Left ventricle myocardium superior (tissue), 1 donor: ENCODE measurements around the gene POLR1C. TPM values are rescaled to one million over a fixed set of nuclear protein-coding genes. Genes with fewer than 3 reads are reported as not detected.
"Not testable (repeated sequence)": the region's sequence is repeated elsewhere in the genome, so short reads cannot be mapped to it uniquely, and the experiment has no call there.

Experiments used
- ATAC-seq: fragments of 200-7000 bp; cut with Tn5 transposase; one replicate; pipeline ENCODE4 v1.9.1; 2020; ENCODE audit warnings: mild to moderate bottlenecking, moderate library complexity
- DNase-seq: peaks from one replicate; pipeline ENCODE4 v3.0.0-alpha.2; 2020
- intact Hi-C: fragments of 100-400 bp; cut with micrococcal nuclease; formaldehyde crosslinking; loops from one replicate; pipeline ENCODE4 v1.11.0; 2022
- long read RNA-seq: library from polyadenylated mRNA; unstranded; transcript quantifications from one replicate; pipeline ENCODE4 v2.0.0, GENCODE V29; 2021
- total RNA-seq: library from RNA; stranded (reverse); fragmentation: NEBNext Ultra II Directional; extraction: Animal tissue kit (Norgen Biotek cat#: 25700); gene quantifications from one replicate; pipeline ENCODE4 v1.2.1, GENCODE V29; 2021
- donor health status: DM: no; HTN: yes; CAD: no; lungs with severe emphysema.

The POLR1C gene, protein sequence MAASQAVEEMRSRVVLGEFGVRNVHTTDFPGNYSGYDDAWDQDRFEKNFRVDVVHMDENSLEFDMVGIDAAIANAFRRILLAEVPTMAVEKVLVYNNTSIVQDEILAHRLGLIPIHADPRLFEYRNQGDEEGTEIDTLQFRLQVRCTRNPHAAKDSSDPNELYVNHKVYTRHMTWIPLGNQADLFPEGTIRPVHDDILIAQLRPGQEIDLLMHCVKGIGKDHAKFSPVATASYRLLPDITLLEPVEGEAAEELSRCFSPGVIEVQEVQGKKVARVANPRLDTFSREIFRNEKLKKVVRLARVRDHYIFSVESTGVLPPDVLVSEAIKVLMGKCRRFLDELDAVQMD
- 16.9 TPM for total RNA-seq
- long read RNA-seq, partial matches to known transcripts = 5 of 10 reads
- long read RNA-seq, other reads (novel, unspliced or antisense) = 2 of 10 reads

DNA sequence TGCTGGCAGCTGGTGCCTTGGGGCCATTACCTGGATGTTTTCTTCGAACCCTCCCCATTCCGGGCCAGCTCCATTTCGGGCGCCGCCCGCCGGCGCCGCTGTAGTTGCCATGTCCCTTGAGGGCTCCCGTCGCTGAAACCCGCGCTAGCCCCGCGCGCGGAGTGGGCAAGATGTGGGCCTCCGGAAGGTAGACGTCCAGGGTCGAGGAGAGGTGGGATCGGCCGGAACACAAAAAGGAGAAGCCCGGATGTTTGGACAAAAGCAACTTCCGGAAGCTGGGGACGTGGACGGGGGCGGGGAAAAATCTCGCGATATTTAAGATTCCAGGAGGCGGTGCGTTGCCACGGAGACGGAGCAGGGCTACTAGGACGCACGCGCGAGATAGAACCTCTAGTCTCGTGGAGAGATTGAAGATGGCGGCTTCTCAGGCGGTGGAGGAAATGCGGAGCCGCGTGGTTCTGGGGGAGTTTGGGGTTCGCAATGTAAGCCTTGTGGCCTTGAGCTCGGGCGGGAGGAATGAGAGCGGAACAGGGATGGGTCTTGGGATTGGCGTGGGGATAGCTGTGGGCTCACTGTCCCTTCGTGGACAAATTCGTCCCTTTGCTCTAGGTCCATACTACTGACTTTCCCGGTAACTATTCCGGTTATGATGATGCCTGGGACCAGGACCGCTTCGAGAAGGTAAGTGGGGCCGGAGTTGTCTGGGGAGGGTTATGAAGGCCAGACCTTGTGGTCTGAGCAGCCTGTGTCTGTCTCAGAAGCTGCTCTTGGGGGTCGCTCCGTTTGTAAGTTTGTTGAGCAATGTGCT lies at the start of gene POLR1C, which contains the start of gene YIPF3:
POLR1C (plus strand) TSS at position 393 of the 808 bp plus-strand sequence; CDS start at position 414, 21 bp downstream.
YIPF3 (minus strand) TSS at position 230 of the 808 bp plus-strand sequence; CDS start at position 111, 119 bp downstream.
- intact Hi-C loops = no loop called here
- DNase-seq (peak; percentile 97), ATAC-seq (peak; percentile 93)

DNA sequence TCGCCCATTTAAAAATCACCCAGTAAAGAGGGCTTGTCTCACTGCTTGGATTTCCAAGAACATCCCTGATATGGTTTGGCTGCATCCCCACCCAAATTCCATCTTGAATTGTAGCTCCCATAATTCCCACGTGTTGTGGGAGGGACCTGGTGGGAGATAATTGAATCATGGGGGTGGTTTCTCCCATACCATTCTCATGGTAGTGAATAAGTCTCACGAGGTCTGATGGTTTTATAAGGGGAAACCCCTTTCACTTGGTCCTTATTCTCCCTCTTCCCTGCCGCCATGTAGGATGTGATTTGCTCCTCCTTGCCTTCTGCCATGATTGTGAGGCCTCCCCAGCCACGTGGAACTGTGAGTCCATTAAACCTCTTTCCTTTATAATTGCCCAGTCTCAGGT lies 49.6 kb upstream of the POLR1C start:
- DNase-seq, ATAC-seq, intact Hi-C loops: not testable (repeated sequence)

DNA sequence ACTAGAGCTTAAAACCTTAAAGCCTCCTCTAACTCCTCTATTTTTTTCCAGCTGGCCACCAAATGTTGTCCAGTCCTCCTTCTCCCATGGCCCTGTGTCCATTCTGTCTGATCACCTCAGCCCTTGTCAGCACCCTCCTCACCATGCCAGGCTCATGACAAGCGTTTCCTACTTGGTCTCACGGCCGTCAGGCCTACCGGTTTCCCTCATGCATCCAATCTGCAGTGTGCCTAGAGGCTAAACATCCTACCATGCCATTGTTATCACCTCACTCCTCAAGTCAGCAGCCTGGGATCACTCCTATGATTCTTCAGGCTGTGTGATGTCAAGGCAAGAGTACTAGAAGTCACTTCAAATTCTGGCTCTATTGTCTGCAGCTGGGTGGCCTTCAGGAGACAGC lies 49.1 kb upstream of the POLR1C start:
- DNase-seq = peak; percentile 46
- peak; percentile 66 for ATAC-seq
- intact Hi-C loops = no loop called here

DNA sequence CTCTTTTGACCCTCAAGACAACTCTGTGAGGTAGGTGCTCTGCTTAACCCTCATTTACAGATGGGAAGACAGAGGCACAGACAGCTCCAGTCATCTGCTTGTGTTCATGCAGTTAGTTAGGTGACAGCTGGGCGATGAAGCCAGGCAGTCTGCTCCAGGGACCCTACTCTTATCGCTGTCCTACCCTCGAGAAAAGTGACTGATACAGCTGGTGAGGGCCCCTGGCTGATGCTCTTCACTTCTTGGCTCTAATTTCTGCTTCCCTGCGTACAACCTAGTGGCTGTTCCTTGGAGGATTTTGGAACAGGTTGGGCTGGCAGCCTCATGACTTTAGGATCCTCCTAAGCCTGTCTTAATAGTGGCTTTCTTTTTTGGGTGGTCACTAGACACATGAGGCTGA lies 48.6 kb upstream of the POLR1C start:
- ATAC-seq (peak; percentile 62), DNase-seq (no peak)
- intact Hi-C loops = no loop called here

DNA sequence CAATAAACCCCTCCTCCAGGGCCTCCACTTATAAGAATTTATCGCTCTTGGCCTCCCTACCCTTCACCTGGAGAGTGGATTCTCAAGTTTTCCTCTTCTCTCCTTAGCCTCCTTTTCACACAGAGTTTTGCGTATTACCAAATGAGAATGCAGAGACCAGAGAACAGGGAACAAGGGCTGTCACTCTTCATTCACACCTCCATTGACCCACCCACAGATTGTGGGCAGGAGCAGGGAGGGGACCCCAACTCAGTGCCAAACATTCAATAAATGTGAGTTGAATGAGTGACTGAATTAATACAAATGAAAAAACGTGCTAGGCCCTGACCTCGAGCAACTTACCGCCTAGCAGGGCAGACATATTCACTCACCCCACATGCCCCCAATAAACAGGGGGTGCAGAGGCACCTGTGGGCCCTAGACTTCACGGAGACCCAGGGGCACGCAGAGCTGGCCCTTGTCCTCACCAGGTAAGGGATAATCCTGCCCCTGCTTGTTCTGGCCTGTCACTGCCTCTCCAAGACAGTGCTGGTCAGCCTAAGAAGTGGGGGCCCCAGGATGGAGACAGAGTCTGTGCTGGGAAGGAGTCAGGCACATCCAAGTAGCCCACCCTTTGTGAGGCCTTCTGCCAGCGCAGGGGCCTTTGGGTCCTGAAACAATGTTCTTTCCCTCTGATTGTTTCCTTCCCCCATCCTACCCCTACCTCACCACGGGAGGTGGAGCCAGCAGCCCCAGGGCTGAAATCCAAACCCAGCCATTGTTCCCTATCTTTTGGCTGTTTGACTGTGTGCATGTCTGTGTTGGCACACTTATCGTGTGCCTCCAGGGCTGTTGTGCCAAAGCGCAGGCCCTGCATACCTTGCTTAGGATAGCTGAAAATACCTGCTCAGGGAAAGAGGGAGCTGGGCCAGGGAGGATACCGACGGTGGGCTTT lies 47.9 kb upstream of the POLR1C start:
- intact Hi-C loops = no loop called here
- DNase-seq (peak; percentile 63), ATAC-seq (peak; percentile 90)

DNA sequence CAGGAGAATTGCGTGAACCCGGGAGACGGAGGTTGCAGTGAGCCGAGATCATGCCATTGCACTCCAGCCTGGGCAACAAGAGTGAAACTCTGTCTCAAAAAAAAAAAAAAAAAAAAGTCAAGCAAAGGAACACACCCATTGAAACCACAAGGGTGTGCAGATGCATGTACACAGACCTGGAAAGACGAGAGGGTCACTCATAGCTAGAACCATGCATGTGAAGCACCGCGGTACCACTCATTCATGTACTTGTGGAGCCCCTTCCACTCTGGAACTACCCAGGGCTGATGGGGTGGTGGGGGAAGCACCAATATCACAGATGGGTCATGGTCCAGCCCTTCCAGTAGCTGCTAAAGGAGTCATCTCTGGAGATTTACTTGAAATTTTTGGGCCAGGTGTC lies 46.9 kb upstream of the POLR1C start:
- intact Hi-C loops = no loop called here
- ATAC-seq = no peak
- DNase-seq = no peak

DNA sequence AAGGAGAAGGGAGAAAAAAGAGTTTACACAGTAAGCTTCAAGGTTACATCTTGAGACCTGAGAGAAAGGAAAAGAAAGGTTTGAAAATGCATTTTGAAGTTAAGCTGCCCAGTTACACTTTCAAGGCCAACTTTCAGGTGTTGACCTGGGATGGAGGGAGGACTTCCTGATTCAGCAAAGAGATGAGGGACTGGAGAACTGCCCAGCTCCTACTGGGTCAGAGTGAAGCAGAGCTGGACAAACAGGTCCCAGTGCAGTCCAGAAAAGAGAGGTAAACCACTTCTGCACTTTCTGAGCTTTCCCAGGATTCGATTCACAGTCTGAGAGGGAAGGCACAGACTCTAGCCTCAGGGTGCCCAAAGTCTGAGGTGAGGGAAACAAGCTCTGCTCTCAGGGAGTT lies 45.5 kb upstream of the POLR1C start:
- intact Hi-C loops = no loop called here
- no peak for ATAC-seq
- no peak for DNase-seq

DNA sequence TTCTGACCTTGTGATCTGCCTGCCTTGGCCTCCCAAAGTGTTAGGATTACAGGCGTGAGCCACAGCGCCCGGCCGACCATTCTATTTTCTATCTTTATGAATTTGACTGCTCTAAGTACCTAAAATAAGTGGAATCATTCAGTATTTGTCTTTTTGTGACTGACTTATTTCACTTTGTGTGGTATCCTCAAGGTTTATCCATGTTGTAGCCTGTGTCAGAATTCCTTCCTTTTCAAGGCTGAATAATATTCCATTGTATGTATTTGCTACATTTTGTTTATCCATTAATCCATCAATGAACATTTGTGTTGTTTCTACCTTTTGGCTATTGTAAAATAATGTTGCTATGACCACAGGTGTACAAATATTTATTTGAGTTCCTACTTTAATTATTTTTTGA lies 44.4 kb upstream of the POLR1C start:
- ATAC-seq = no peak
- intact Hi-C loops = no loop called here
- DNase-seq = no peak

DNA sequence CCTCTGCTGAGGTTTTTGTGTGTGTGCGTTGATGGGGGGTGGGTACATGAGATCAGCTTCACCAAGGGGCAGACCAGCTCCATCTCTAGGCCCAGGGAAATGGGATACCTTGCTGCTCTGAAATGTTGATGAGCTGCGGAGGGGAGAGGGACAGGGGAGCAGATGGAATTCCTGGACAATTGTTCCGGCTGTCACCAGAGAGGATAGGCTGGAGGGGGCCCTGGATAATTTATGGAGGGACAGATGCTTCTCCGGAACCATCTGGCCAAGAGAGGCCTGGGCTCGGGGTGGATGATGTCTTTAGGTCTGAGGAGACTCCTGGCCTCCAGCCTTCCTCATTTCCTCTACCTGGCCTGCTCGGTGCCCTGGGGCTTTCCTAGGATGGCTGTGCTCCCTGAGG lies 41.4 kb upstream of the POLR1C start:
- DNase-seq (no peak), ATAC-seq (no peak)
- intact Hi-C loops = no loop called here

DNA sequence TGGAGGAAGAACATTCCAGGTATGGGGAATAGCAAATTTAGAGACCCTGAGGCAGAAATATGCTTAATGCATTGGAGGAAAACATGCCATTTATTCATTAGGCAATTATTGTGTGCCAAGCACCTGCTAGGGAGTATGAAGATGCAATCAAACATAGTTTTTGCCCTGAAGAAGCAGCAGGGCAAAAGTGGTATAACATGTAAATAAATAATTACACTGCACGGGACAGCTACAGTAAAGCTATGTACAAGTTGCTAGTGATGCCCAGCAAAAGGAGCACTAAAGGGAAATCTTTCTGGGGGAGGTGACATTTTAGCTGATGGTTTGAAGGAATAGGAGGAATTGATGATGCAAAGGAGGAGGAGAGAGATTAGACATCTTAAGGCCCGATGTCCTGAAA lies 40.1 kb upstream of the POLR1C start:
- DNase-seq (no peak), ATAC-seq (no peak)
- intact Hi-C loops = no loop called here

DNA sequence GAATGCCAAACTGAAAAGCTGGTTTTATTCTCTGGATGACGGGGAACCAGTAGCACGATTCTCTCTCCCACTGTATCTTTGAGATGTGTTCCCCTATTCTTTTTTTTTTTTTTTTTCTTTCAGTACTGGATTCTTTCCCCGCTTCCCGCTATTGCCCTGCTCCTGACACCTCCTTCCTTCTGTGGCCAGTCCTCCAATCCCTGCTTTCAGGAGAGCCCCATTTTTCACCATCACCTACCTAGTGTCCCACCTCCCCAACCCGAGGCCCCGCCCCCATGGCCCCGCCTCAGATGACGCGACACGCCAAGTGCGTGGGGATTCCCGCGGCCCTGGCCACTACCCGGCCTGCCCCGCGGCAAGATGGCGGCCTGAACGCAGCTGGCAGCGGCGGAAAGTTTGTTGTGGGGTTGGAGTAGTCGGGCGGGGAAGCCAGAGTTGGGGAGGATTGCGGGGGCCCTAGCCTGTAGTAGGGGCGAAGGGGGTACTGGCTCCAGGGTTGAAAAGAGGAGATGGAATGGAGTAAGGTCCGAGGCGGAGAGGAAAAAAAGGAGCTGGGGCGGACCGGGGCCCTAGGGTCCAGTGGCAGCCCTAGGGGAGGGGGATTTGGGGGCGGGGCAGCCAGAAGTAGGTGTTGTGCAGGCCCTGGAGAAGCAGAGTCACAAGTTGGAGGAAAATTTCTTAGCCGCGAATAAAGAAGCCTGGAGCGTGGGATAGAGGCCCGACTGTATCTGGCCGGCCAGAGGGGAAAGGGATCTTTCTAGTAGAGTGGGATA lies 39.5 kb upstream of the POLR1C start, which contains the start of gene TJAP1:
TJAP1 (plus strand) TSS at position 336 of the 773 bp plus-strand sequence. CDS start 21,432 bp downstream, outside the sequence.
- peak; percentile 99 for ATAC-seq
- intact Hi-C loops = no loop called here
- peak; percentile 96 for DNase-seq

DNA sequence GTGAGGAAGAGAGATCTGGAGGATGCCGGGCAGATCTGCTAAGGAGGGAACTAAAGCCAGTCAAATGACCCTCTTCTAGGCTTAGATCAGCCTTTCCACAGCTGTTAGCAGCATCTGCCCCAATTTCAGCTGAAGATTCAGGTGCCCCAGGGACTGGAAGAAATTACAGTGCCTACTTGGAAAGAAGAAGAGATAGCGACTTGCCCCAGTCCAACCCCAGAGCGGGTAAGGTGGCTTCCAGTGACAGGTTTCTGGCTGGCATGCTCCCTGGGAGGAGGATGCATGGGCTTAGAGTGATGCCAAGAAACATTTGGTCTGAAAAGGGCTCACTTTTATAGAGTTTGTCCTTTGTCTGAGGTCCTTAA lies 38.9 kb upstream of the POLR1C start:
- no peak for DNase-seq
- intact Hi-C loops = no loop called here
- no peak for ATAC-seq

DNA sequence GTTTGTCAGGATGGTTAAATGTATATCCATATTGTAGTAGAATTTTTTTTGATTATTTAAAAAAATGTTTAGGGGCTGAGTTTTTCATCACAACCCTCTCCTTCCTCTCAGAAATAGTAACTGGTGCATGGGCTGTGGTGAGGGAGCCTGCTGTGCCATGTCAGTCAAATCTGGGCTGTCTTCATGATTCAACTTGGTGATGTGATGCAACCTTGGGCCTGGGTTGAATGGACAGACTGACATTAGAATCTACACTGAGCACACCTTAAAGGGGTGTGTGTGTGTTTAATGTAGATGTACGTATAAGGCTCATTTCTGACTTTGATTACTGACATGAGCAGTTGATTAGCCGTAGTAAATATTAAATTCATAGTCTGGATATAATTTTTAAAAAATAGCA lies 35.8 kb upstream of the POLR1C start:
- ATAC-seq = no peak
- intact Hi-C loops = no loop called here
- DNase-seq = no peak

DNA sequence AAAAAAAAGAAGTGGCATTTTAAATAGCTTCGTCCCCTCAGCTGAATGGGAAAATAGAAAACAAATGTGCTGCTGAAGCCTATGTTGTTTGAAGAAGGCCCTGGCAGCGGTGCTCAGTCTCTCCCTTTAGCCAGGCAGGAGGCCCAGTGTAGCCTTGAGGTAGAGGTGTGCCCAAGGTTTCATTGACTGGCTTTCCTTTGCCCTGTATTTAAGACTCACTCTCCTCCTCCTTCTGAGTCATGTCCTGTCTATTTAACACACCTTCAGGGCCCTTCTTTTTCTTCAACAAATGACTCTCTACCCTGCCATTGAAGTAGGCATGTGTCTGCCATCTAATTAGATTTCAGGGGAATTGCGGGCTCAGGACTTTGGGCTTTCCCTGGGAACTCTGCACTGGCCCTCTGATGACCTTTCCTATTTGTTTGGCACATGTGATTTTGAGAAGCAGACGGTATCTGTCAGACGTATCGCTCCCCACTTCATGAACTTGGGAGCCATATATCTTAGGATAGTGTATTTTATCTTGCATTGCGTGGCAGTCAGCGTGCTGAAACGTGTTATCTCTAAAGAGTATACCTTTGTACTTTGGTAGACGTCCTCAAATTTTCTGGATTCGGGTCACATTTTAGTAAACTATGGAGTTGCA lies 35.2 kb upstream of the POLR1C start:
- DNase-seq (no peak), ATAC-seq (no peak)
- intact Hi-C loops = no loop called here

DNA sequence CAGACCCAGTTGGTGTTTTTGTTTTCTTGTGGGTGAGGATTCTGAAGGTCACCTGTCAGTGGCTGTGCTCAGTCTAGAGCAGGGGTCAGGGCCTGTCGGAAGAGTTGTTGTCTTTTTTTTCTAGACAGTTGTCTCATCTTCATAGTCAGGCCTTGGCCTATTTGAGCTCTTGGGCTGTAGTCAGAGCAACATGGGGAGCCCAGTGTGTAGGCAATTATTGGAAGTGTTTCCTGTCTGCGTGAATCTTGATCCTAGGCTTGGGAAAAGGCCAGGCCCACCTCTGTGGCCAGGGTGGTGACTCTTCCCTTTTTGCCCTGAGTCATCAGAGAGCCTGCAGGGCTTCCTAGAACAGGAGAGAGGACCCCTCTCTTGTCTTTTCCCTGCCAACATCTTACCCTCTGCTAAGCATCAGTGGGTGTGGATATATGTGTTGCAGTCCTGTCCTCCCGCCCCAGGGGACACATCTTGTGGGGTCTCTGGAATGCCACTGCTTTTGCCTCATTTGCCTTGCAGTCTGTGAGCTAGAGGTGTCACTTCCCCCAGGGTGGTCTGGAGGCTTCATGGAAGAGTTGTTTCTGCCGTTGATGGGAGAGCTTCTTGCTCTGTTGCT lies 28.1 kb upstream of the POLR1C start:
- intact Hi-C loops = no loop called here
- ATAC-seq = no peak
- no peak for DNase-seq

DNA sequence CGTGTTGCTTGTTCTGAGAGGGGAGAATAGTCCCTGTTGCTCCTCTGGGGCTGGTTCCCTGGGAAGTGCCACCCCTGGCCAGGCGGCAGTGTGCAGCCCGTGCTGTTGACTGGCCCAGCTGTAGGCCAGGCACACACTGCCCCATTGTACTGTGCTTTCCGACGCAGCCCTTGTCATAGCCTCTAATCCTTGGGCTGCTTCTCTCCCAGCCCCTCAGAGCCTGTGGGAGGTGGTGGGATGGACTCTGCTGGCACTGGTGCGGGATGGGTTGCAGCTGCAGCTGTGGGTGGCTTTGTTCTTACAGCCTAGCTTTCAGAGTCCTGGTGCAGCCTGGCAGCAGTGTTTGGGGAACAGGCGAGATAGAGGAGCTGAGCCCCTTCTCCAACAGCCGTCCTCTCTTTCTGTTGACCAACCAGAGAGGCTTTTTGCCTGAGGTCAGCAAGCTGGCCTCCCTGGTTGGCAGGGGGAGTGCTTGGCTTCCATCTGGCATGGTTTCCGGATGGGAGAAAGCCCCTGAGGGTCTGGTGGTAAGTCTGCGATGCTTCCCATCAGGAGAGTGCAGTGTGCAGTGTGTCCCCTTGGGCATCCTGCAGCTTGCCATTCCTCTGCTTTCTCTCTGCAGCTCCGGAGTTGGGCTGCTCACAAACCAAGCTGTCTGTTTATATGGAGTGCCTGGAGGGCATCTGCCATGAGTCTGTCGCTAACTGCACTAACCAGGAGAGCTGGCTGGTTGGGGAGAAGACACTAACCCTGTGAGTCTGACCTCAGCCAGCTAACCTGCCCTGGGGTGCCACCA lies 27.4 kb upstream of the POLR1C start:
- intact Hi-C loops = loop anchor here (10.0 kb wide), 1 partner anchor 105 kb away; no protein-coding TSS in a partner anchor

DNA sequence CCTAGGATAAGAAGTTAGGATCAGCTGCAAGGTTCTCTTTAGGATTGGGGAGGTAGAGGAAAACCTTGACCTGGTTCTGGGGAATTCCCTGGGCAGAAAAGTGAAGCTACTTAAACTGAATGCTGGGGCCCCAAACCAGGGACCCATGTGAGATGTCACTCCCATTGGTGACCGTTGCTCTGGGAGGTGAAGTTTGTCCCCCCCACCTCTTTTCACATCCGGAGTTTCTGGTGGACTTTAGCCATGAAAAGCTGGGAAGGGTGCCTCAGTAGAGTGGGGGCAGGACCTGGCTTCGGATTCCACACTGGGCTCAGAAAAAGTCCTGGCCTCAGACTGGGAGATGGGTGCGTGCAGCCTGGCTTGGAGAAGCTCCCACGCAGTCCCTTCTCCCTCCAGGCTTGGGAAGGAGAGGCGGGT lies 26.4 kb upstream of the POLR1C start:
- intact Hi-C loops = loop anchor here (10.0 kb wide), 1 partner anchor 106 kb away; no protein-coding TSS in a partner anchor
- DNase-seq (no peak), ATAC-seq (no peak)

More for the DNA sequence above, 27.4 kb upstream of the POLR1C start:
- ATAC-seq (no peak), DNase-seq (no peak)
